Measurements from ENCODE around the gene C1orf21. TPM values are rescaled to one million over a fixed set of nuclear protein-coding genes. Genes with fewer than 3 reads are reported as not detected.

Gene C1orf21
- total and polyA plus RNA-seq, 2 of the 4 experiments (the other 2 are of a cell fraction): 6.4 to 9.9 TPM

DNA sequence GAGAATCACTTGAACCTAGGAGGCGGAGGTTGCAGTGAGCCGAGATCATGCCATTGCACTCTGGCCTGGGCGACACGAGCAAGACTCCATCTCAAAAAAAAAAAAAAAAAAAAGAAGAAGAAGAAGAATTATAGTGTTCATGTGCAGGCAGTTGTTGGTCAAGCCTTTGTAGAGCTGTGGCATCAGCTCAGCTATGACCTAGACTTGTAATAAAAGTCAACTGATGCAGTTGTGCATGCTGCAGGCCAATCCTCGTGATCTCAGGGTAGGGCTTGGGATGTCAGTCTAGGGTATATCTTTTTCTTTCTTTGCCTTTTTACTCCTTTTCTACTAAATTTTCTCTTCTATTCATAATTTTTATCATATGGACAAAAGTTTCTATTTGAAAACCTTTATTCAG is 76.2 kb downstream of the C1orf21 start:
- Histone ChIP-seq H3K79me1 (ENCODE audit: low read depth in 1 of 2, low read length in 2 of 2) (peaks cover 3 to 8% of the 10 kb centered on the region in 2 experiments; a peak in 1 of 4 replicates), H4K20me1 (ENCODE audit: insufficient read depth, low read length) (no peaks in the 10 kb centered on the region), H3K4ac (ENCODE audit: low read depth, low read length) (no peak overlapping the region), H3K9ac (ENCODE audit: low read depth, low read length) (no peak overlapping the region), H3K23ac (ENCODE audit: low read depth, low read length) (no peak overlapping the region), H2AK5ac (ENCODE audit: low read depth, low read length) (no peak overlapping the region), H3K4me2 (ENCODE audit: low read depth, low read length) (no peak overlapping the region), H3K27me3 (ENCODE audit: control insufficient read depth, insufficient read depth, low read length) (no peaks in the 10 kb centered on the region), H3K14ac (replicated peaks; ENCODE audit: low read depth, low read length) (no peak overlapping the region), H3K56ac (ENCODE audit: extremely low read depth, insufficient read depth, low read length) (no peak overlapping the region), H3K4me3 (ENCODE audit: insufficient read depth, low read depth, low read length) (no peak overlapping the region), H4K5ac (ENCODE audit: low read depth, low read length) (no peak overlapping the region), H3K36me3 (ENCODE audit: control insufficient read depth, insufficient read depth, low read length) (no peaks in the 10 kb centered on the region), H4K8ac (ENCODE audit: low read depth in 2 of 2, low read length in 2 of 2) (no peak overlapping the region), H3K27ac (ENCODE audit: insufficient read depth, low read length) (no peak overlapping the region), H3K9me3 (ENCODE audit: control insufficient read depth, insufficient read depth, low read length) (no peaks in the 10 kb centered on the region), H2AK9ac (replicated peaks; ENCODE audit: low read depth, low read length, poor library complexity) (no peak overlapping the region), H2AFZ (replicated peaks; ENCODE audit: low read length, poor library complexity) (no peak overlapping the region), H2BK15ac (ENCODE audit: low read depth, low read length) (no peak overlapping the region), H2BK5ac (ENCODE audit: low read depth, low read length, poor library complexity, severe bottlenecking) (no peak overlapping the region), H3K4me1 (ENCODE audit: control insufficient read depth, insufficient read depth, low read length) (peaks cover 4% of the 10 kb centered on the region), H4K91ac (ENCODE audit: insufficient read depth, low read depth, low read length) (no peak overlapping the region), H2BK120ac (ENCODE audit: low read depth, low read length) (no peak overlapping the region), H3K9me1 (ENCODE audit: insufficient read depth, low read length) (no peaks in the 10 kb centered on the region; the same call in 1 of the 2 replicates), H2BK20ac (ENCODE audit: low read depth, low read length) (no peak overlapping the region), H3K18ac (ENCODE audit: low read depth, low read length) (no peak overlapping the region)
- BruUV-seq (replicated peaks): no TSS peak
- in situ Hi-C loops (cut with MboI; ENCODE audit: low sequenced_read_pairs): no loop called here
- WGBS, 2 experiments (ENCODE audit: extremely low coverage in 2 of 2, insufficient read length in 1 of 2): no CpG with 5 or more reads among the region's 5 CpGs
- CTCF ChIA-PET: interaction anchor here (0.7 to 1.2 kb wide), 3 partner anchors 9 to 424 kb away, joined by 3 to 4 read pairs (median 4); no protein-coding TSS in a partner anchor
- intact Hi-C loops (cut with micrococcal nuclease): no loop called here
- TF ChIP-seq MAFK (IDR thresholded peaks at IDR 0.05; ENCODE audit: low read depth, low read length) (no peak), BHLHE40 (IDR thresholded peaks at IDR 0.05; ENCODE audit: low read depth, low read length) (no peak), CEBPB (IDR thresholded peaks at IDR 0.05; ENCODE audit: low read depth, low read length) (no peak)
- dilution Hi-C loops (cut with HindIII; ENCODE audit: low sequenced_read_pairs, unreplicated experiment): no loop called here
- no peak for DNase-seq
- no peak for ATAC-seq (ENCODE audit: low read depth)
- POLR2A ChIA-PET (ENCODE audit: unreplicated experiment): no interaction called here
